Coronary artery (tissue), 2 donors: ENCODE results near the gene SLC9A3.
"Not testable (repeated sequence)": the region's sequence is repeated elsewhere in the genome, so short reads cannot be mapped to it uniquely, and the experiment has no call there.

ENCODE experiments used
- DNase-seq: peaks from one replicate; pipeline ENCODE4 v3.0.0-alpha.2; 2017; ENCODE audit warnings: low spot score
- H3K27ac ChIP-seq, 2 donors: fragments of 200-600 bp; sonication (generic); one replicate each; pipeline ENCODE4 v1.5.1; 2016 to 2019
- H3K4me3 ChIP-seq: fragments of 200-600 bp; sonication (generic); 2 replicates; pipeline ENCODE4 v1.5.1; 2016; ENCODE audit warnings: mild to moderate bottlenecking, moderate library complexity
- TF ChIP-seq, protein P1 (sequence below): fragments of 200-600 bp; sonication (generic); IDR thresholded peaks from one replicate; pipeline ENCODE4 v1.5.1; 2019; ENCODE audit warnings: antibody characterized with exemption

The SLC9A3 gene

DNA sequence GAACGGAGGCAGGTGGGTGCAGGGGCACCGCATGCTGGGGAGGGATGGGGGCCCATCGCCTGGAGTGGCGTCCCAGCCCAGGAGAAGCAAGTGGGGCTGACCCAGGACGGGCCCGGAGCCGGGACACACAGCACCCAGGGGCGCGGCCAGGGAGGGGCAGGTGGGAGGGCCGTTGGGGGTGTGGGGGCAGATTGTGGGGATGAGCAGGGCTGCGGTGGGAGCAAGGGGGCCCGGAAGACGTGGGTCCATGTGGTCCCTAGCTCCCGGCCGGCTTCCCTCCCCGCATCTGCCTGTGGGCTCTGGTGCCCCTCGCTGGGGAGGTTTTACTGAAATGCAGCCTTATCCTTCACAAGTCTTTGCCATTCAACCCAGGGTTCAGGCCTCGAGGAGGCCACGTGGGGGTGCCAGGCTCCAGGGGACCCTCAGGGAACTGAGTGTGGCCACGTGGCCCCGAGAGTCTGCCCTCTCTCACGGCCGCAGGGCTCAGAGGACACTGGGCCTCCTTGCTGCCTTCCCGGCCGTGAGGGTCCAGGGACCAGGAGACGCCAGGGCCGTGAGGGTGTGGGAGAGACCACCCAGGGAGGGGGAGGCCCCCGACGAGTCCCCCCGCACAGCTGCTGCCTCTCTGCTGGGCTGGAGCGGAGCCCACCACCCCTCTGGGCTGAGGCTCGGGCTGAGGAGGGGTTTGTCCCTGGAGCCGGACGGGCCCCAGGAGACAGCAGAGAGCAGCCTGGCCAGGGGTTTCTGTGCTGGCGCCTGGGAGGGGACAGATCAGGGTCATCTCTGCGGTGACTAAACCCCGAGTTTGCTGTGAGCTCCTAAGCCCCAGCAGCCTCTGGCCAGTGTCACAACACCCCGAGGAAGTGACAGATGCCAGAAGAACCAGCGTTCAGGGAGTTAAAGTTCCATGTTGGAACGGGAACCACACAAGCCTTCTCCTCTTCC is 35.2 kb downstream of the SLC9A3 start:
- TF ChIP-seq, protein P1, sequence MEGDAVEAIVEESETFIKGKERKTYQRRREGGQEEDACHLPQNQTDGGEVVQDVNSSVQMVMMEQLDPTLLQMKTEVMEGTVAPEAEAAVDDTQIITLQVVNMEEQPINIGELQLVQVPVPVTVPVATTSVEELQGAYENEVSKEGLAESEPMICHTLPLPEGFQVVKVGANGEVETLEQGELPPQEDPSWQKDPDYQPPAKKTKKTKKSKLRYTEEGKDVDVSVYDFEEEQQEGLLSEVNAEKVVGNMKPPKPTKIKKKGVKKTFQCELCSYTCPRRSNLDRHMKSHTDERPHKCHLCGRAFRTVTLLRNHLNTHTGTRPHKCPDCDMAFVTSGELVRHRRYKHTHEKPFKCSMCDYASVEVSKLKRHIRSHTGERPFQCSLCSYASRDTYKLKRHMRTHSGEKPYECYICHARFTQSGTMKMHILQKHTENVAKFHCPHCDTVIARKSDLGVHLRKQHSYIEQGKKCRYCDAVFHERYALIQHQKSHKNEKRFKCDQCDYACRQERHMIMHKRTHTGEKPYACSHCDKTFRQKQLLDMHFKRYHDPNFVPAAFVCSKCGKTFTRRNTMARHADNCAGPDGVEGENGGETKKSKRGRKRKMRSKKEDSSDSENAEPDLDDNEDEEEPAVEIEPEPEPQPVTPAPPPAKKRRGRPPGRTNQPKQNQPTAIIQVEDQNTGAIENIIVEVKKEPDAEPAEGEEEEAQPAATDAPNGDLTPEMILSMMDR: no peak
- no peak overlapping the region for H3K27ac ChIP-seq
- no peak for DNase-seq
- H3K4me3 ChIP-seq: no peak overlapping the region

DNA sequence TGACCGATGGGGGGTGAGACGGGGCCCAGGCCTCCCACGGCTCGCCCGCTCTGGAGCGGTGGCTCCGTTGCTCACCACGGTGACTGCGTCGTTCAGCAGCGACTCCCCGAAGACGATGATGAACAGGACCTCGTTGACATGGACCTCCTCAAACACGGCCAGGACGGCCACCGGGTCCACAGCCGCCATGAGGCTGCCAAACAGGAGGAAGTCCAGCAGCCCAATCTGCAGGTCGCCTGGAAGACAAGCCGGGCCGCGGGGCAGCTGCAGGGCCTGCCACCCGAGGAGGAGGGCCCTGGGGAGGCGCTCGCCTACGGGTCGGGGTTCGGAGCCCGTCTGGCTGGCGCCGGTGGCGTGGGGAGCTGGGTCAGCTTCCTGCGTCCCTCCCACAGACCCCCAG is 36.0 kb downstream of the SLC9A3 start:
- TF ChIP-seq, protein P1: no peak
- DNase-seq: no peak
- Histone ChIP-seq H3K27ac (no peak overlapping the region), H3K4me3 (no peak overlapping the region)

GRCh38 chr5:486597-486996 is 37.7 kb downstream of the SLC9A3 start:
- H3K27ac ChIP-seq, DNase-seq, H3K4me3 ChIP-seq: not testable (repeated sequence)

- Histone ChIP-seq H3K4me3 (no peak overlapping the region), H3K27ac (no peak overlapping the region)
- TF ChIP-seq, protein P1: no peak
- DNase-seq: no peak
These were observed 38.2 kb downstream of the SLC9A3 start for GRCh38 chr5:485946-486491.

DNA sequence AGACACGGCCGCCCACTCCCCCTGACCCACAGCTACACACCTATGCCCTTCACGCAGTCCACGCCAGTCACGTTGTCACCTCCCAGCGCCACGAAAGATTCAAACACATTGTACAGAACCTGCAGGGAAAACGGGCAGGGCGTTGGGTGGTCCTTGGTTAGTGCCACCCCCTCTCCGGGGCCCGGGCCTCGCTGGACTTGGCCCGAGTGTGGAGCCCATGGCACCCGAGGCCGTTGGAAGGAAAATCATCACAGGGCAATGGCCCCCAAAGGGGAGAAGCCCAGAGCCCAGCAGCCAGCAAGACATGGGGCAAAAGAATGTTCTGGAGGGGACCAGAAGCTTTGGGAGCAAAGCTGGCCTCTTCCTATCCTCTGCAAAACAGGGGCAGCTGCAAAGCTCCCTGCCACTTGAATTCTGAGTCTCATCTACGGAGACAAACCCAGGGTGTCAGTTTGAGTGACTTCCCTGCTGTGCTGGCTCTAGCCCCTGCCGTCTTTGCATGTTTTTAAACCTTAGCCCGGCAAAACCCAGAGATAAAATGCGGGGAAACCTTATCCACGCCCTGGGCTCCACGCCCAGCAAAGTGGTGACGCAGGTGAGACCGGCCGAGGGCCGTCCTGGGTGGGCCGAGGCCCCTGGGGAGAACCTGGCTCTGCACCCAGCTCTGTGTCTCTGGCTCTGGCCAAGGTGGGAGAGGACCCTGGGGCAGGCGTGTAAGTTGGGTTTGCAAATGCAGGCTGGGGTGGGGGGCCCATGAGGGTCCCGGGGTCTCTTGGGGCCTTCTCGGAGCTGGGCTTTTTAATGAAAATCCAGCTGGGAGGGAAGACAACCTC is 38.9 kb downstream of the SLC9A3 start:
- H3K4me3 ChIP-seq: no peak overlapping the region
- DNase-seq: no peak
- H3K27ac ChIP-seq: no peak overlapping the region
- TF ChIP-seq, protein P1: no peak

- DNase-seq: no peak
- TF ChIP-seq, protein P1: no peak
- no peak overlapping the region for H3K4me3 ChIP-seq
- H3K27ac ChIP-seq: no peak overlapping the region
These were observed 39.7 kb downstream of the SLC9A3 start for GRCh38 chr5:484556-484955.

- H3K4me3 ChIP-seq: no peak overlapping the region
These were observed 40.7 kb downstream of the SLC9A3 start for GRCh38 chr5:483434-484140.

More at GRCh38 chr5:483434-484140, 40.7 kb downstream of the SLC9A3 start:
- H3K27ac ChIP-seq: no peak overlapping the region
- TF ChIP-seq, protein P1: no peak
- DNase-seq: no peak
